Esophagus squamous epithelium (tissue), 5 donors: ENCODE data around the gene ARFGAP1. TPM values are rescaled to one million over a fixed set of nuclear protein-coding genes. Genes with fewer than 3 reads are reported as not detected.
A peak's percentile ranks its signal among the peaks of the same experiment; 100 is the strongest.

Experiments used
- DNase-seq: peaks from one replicate; lab custom pipeline; 2025; lab: John Stamatoyannopoulos, UW
- H3K27ac ChIP-seq, 4 donors: fragments of 200-600 bp; sonication (generic); one replicate each; pipeline ENCODE4 v1.5.1; 2016 to 2019; ENCODE audit warnings: mild to moderate bottlenecking in 1 of 4
- H3K27me3 ChIP-seq, 4 donors: fragments of 200-600 bp; sonication (generic); 1 replicate in 3 of 4; 2 replicates in 1 of 4; pipeline versions ENCODE4 v1.5.1 to v1.6.0; 2017 to 2021; ENCODE audit warnings: antibody characterized with exemption in 1 of 4
- H3K36me3 ChIP-seq, 3 donors: fragments of 200-600 bp; sonication (generic); one replicate each; pipeline ENCODE4 v1.5.1; 2016 to 2019
- H3K4me1 ChIP-seq, 3 donors: fragments of 200-600 bp; sonication (generic); one replicate each; pipeline ENCODE4 v1.5.1; 2017 to 2019
- H3K4me3 ChIP-seq, 4 donors: fragments of 200-600 bp; sonication (generic); 1 replicate in 3 of 4; 2 replicates in 1 of 4; pipeline ENCODE4 v1.5.1; 2016 to 2019; ENCODE audit warnings: mild to moderate bottlenecking in 2 of 4, moderate library complexity in 1 of 4
- H3K9me3 ChIP-seq, 3 donors: fragments of 200-600 bp; sonication (generic); one replicate each; pipeline ENCODE4 v1.5.1; 2016 to 2019
- POLR2A ChIP-seq, 4 donors: fragments of 450-650 bp; IDR thresholded peaks; one replicate each; pipeline ENCODE4 v1.6.1; 2017; ENCODE audit warnings: antibody characterized with exemption in 4 of 4, mild to moderate bottlenecking in 4 of 4, moderate library complexity in 3 of 4
- WGBS, 2 donors: methylation state at CpG; one replicate each; pipeline ENCODE4 v1.1.5; 2018; 5-methylcytosine and 5-hydroxymethylcytosine counted together
- intact Hi-C: fragments of 100-400 bp; cut with DNase I; formaldehyde crosslinking; loops from one replicate; pipeline ENCODE4 v1.15.0; 2022
- total RNA-seq, 4 donors: library from RNA; depleted of rRNA; stranded (reverse); fragments of >200 nt; gene quantifications; one replicate each; pipeline ENCODE4 v1.1.0, GENCODE V29; 2016
- TF ChIP-seq, protein P1 (sequence below), 6 experiments: fragments of 450-650 bp in 4 of 6; fragments of 200-600 bp in 2 of 6; sonication (generic) in 2 of 6; IDR thresholded peaks; one replicate each; pipeline ENCODE4 v1.5.1; 2016 to 2019; ENCODE audit warnings: antibody characterized with exemption in 6 of 6, mild to moderate bottlenecking in 4 of 6, moderate library complexity in 4 of 6
- donor health status: DM: yes; HTN: yes; CAD: no.

ARFGAP1 gene
- total RNA-seq, 4 donors from 2014 or later: 18.4 to 37.4 (median 30.7) TPM

DNA sequence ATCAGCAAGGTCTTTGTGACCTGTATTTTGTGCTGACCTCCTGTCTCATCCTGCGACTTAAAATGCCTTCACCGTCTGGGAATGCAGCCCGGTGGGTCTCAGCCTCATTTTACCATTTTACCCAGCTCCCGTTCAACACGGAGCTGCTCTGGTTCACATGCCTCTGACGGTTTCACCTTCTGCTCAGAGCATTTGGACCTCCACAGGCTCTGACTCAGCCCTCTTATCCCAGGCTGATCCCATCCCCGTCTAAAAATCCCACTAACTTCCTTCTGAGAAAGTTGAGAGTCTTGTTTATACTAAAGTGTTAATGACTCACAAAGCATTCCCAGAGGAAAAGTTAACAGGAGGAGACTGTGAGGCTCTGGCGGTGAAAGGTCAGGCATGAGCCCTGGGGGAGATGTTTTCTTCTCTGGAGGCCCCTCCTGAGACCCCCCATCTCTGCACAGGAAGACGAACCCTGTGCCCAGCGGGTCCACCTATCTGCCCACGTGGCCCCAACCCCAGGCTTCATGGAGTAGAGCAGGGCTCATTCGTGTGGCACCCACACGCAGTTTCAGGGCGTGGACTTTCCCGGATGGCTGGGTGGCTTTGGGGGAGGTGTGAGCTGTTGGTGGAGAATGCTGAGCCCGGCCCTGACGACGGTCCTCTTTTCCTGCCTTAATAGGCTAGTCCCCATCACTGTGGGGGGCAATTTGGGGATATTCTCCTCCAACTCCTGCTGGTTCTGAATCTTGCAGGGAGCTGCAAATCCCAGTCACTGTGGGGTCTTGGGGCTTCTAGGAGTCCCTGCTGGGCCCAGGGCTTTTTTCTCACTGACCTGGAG is 40.2 kb upstream of the ARFGAP1 start:
- no peak overlapping the region for H3K27ac ChIP-seq
- H3K4me3 ChIP-seq: no peak overlapping the region
- no peak for DNase-seq
- no peaks in the 10 kb centered on the region for H3K9me3 ChIP-seq
- intact Hi-C loops: no loop called here
- no peak for TF ChIP-seq POLR2A (IDR thresholded peaks at IDR 0.05)
- TF ChIP-seq, protein P1, sequence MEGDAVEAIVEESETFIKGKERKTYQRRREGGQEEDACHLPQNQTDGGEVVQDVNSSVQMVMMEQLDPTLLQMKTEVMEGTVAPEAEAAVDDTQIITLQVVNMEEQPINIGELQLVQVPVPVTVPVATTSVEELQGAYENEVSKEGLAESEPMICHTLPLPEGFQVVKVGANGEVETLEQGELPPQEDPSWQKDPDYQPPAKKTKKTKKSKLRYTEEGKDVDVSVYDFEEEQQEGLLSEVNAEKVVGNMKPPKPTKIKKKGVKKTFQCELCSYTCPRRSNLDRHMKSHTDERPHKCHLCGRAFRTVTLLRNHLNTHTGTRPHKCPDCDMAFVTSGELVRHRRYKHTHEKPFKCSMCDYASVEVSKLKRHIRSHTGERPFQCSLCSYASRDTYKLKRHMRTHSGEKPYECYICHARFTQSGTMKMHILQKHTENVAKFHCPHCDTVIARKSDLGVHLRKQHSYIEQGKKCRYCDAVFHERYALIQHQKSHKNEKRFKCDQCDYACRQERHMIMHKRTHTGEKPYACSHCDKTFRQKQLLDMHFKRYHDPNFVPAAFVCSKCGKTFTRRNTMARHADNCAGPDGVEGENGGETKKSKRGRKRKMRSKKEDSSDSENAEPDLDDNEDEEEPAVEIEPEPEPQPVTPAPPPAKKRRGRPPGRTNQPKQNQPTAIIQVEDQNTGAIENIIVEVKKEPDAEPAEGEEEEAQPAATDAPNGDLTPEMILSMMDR (IDR thresholded peaks at IDR 0.05): no peak
- H3K36me3 ChIP-seq: no peaks in the 10 kb centered on the region
- 25 to 28% methylated on average over 10 of the region's 18 CpGs for WGBS, 2 donors
- peaks cover 0 to 94% (median 0%) of the 10 kb centered on the region in 4 donors for H3K27me3 ChIP-seq
- H3K4me1 ChIP-seq: peaks cover 3 to 13% (median 4%) of the 10 kb centered on the region in 3 donors

DNA sequence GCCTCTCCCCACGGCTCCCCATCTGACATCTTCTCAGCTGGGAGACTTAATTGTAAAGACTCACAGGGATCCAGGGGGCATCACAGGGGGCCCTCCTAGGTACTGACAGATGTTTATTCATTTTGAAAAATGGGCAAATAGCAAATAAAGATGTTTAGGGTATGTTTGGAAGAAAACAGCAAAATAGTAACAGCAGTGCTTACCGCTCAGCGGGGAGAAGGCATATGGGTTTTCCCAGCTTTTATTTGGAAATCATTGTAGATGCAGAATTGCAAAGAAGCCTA is 39.6 kb upstream of the ARFGAP1 start:
- no peak for TF ChIP-seq POLR2A (IDR thresholded peaks at IDR 0.05)
- TF ChIP-seq, protein P1 (IDR thresholded peaks at IDR 0.05): no peak
- 89 to 90% methylated on average over 2 of the region's 3 CpGs for WGBS, 2 donors
- peaks cover 0 to 100% (median 0%) of the 10 kb centered on the region in 4 donors for H3K27me3 ChIP-seq
- DNase-seq: no peak
- no peak overlapping the region for H3K27ac ChIP-seq
- no peak overlapping the region for H3K4me3 ChIP-seq
- H3K9me3 ChIP-seq: no peaks in the 10 kb centered on the region
- intact Hi-C loops: no loop called here
- peaks cover 3 to 13% (median 4%) of the 10 kb centered on the region in 3 donors for H3K4me1 ChIP-seq
- no peaks in the 10 kb centered on the region for H3K36me3 ChIP-seq

DNA sequence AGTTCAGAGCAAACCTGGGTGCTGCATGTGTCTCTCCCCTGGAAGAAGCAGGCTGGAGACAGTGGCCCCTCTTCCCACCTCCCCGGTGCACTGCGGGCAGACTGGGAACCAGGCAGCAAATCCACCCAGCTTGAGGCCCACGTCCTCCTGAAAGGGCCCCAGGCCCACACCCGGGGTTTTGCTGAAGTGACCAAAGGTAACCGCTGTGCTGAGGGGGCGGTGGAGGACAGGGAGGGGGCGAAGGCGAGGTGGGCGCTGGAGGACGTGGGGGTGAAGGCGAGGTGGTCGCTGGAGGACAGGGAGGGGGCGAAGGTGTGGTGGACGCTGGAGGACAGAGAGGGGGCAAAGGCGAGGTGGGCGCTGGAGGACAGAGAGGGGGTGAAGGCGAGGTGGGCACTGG is 38.7 kb upstream of the ARFGAP1 start:
- H3K9me3 ChIP-seq: no peaks in the 10 kb centered on the region
- 66 to 77% methylated on average over 6 to 10 of the region's 17 CpGs for whole genome bisulfite sequencing, 2 donors
- no peak for DNase-seq
- no peak overlapping the region for H3K27ac ChIP-seq
- intact Hi-C loops: no loop called here
- no peaks in the 10 kb centered on the region for H3K36me3 ChIP-seq
- peaks cover 3 to 13% (median 4%) of the 10 kb centered on the region in 3 donors for H3K4me1 ChIP-seq
- H3K4me3 ChIP-seq: no peak overlapping the region
- H3K27me3 ChIP-seq: peaks cover 0 to 100% (median 0%) of the 10 kb centered on the region in 4 donors
- TF ChIP-seq POLR2A (IDR thresholded peaks at IDR 0.05): no peak
- TF ChIP-seq, protein P1 (IDR thresholded peaks at IDR 0.05): no peak

DNA sequence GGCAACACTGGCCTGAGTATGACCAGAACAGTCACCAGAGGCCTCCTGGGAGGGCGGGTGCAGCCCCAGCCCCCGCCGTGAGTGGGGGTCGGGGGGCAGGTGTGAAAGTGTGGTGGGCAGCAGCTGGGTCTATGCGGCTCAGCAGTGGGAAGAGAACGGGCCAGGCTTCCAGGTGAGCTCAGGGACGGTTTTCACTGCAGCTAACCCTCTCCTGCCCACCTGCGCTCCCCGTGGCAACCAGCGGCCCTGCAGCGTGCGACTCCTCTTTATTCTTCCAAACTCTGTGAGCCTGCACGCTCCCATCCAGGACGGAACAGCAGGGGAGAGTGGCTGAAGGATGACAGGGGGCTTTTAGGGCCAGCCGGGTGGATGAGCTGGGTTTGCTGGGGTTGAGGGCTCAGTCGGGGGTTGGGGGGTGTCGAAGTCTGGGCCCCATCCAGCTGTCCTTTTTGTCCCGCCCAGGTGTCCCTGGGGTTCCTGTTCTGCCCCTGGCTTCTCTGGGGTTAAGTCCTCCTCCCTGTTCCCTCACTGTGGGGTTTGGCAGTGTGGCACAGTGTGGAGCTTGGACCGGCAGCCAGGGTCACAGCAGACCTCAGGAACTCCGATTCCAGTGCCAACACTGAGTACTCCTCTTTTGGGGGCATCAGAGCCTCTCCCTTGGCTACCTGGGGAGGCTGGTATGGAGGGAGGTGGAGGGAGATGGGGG is 37.8 kb upstream of the ARFGAP1 start:
- no peak for DNase-seq
- H3K36me3 ChIP-seq: no peaks in the 10 kb centered on the region
- no peak overlapping the region for H3K27ac ChIP-seq
- TF ChIP-seq, protein P1 (IDR thresholded peaks at IDR 0.05): peak in 5 of 6 experiments; percentile 15 to 71 (median 39)
- TF ChIP-seq POLR2A (IDR thresholded peaks at IDR 0.05): no peak
- H3K27me3 ChIP-seq: peaks cover 0 to 97% (median 0%) of the 10 kb centered on the region in 4 donors
- no peak overlapping the region for H3K4me3 ChIP-seq
- 20% methylated on average over 7 of the region's 20 CpGs; no CpG with 5 or more reads in 1 of the 2 donors for WGBS, 2 donors
- peaks cover 3 to 13% (median 4%) of the 10 kb centered on the region in 3 donors for H3K4me1 ChIP-seq
- intact Hi-C loops: no loop called here
- no peaks in the 10 kb centered on the region for H3K9me3 ChIP-seq
